Esophagus squamous epithelium (tissue), 5 donors: ENCODE data around the gene NUP54. TPM values are rescaled to one million over a fixed set of nuclear protein-coding genes. Genes with fewer than 3 reads are reported as not detected.

Source experiments
- DNase-seq: peaks from one replicate; lab custom pipeline; 2025; lab: John Stamatoyannopoulos, UW
- H3K27ac ChIP-seq, 4 donors: fragments of 200-600 bp; sonication (generic); one replicate each; pipeline ENCODE4 v1.5.1; 2016 to 2019; ENCODE audit warnings: mild to moderate bottlenecking in 1 of 4
- H3K27me3 ChIP-seq, 4 donors: fragments of 200-600 bp; sonication (generic); 1 replicate in 3 of 4; 2 replicates in 1 of 4; pipeline versions ENCODE4 v1.5.1 to v1.6.0; 2017 to 2021; ENCODE audit warnings: antibody characterized with exemption in 1 of 4
- H3K36me3 ChIP-seq, 3 donors: fragments of 200-600 bp; sonication (generic); one replicate each; pipeline ENCODE4 v1.5.1; 2016 to 2019
- H3K4me1 ChIP-seq, 3 donors: fragments of 200-600 bp; sonication (generic); one replicate each; pipeline ENCODE4 v1.5.1; 2017 to 2019
- H3K4me3 ChIP-seq, 4 donors: fragments of 200-600 bp; sonication (generic); 1 replicate in 3 of 4; 2 replicates in 1 of 4; pipeline ENCODE4 v1.5.1; 2016 to 2019; ENCODE audit warnings: mild to moderate bottlenecking in 2 of 4, moderate library complexity in 1 of 4
- H3K9me3 ChIP-seq, 3 donors: fragments of 200-600 bp; sonication (generic); one replicate each; pipeline ENCODE4 v1.5.1; 2016 to 2019
- POLR2A ChIP-seq, 4 donors: fragments of 450-650 bp; IDR thresholded peaks; one replicate each; pipeline ENCODE4 v1.6.1; 2017; ENCODE audit warnings: antibody characterized with exemption in 4 of 4, mild to moderate bottlenecking in 4 of 4, moderate library complexity in 3 of 4
- WGBS, 2 donors: methylation state at CpG; one replicate each; pipeline ENCODE4 v1.1.5; 2018; 5-methylcytosine and 5-hydroxymethylcytosine counted together
- intact Hi-C: fragments of 100-400 bp; cut with DNase I; formaldehyde crosslinking; loops from one replicate; pipeline ENCODE4 v1.15.0; 2022
- total RNA-seq, 4 donors: library from RNA; depleted of rRNA; stranded (reverse); fragments of >200 nt; gene quantifications; one replicate each; pipeline ENCODE4 v1.1.0, GENCODE V29; 2016
- TF ChIP-seq, protein P1 (sequence below), 6 experiments: fragments of 450-650 bp in 4 of 6; fragments of 200-600 bp in 2 of 6; sonication (generic) in 2 of 6; IDR thresholded peaks; one replicate each; pipeline ENCODE4 v1.5.1; 2016 to 2019; ENCODE audit warnings: antibody characterized with exemption in 6 of 6, mild to moderate bottlenecking in 4 of 6, moderate library complexity in 4 of 6
- donor health status: DM: yes; HTN: yes; CAD: no.

Gene NUP54
- total RNA-seq, 4 donors from 2014 or later = 19.5 to 45.4 (median 36.5) TPM

DNA sequence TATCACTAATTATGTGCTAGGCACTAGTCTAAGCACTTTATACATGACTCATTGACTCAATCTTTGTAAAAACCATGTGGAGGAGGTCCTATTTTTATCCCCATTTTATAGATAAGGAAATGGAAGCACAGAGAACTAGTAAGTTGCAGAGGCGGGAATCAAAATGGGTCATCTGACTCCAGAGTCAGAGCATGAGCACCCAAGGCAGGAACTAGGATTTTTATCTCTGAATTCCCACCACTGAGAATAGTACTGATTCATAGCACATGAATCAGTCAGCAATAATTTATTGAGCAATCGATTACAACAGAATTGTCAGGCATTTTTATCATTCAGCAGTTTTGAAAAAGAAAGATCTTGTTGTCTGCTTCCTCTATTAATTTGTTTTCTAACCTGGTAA lies 46.1 kb upstream of the NUP54 start:
- DNase-seq = no peak
- Histone ChIP-seq H3K27ac (peak overlapping the region; percentile 54 to 88 (median 70)), H3K4me3 (no peak overlapping the region), H3K4me1 (peaks cover 13 to 63% (median 63%) of the 10 kb centered on the region in 3 donors), H3K9me3 (no peaks in the 10 kb centered on the region), H3K27me3 (no peaks in the 10 kb centered on the region), H3K36me3 (peaks cover 9 to 59% (median 10%) of the 10 kb centered on the region in 3 donors)
- TF ChIP-seq, protein P1, sequence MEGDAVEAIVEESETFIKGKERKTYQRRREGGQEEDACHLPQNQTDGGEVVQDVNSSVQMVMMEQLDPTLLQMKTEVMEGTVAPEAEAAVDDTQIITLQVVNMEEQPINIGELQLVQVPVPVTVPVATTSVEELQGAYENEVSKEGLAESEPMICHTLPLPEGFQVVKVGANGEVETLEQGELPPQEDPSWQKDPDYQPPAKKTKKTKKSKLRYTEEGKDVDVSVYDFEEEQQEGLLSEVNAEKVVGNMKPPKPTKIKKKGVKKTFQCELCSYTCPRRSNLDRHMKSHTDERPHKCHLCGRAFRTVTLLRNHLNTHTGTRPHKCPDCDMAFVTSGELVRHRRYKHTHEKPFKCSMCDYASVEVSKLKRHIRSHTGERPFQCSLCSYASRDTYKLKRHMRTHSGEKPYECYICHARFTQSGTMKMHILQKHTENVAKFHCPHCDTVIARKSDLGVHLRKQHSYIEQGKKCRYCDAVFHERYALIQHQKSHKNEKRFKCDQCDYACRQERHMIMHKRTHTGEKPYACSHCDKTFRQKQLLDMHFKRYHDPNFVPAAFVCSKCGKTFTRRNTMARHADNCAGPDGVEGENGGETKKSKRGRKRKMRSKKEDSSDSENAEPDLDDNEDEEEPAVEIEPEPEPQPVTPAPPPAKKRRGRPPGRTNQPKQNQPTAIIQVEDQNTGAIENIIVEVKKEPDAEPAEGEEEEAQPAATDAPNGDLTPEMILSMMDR (IDR thresholded peaks at IDR 0.05) = no peak
- TF ChIP-seq POLR2A (IDR thresholded peaks at IDR 0.05) = no peak
- WGBS, 2 donors = 29 to 35% methylated on average over 2 of the region's 2 CpGs
- intact Hi-C loops = no loop called here

DNA sequence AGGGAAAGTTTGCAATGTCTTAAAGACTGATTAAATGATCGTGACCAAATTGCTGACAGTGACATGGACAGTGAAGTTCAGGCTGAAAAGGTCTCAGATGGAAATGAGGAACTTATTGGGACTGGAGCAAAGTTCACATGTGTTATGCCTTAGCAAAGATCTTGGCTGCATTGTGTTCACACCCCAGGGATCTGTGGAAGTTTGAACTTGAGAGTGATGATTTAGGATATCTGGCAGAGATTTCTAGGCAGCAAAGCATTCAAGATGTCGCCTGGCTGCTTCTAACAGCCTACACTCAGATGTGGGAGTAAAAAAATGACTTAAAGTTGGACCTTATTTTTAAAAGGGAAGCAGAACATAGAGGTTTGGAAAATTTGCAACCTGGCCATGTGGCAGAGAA lies 44.0 kb upstream of the NUP54 start:
- intact Hi-C loops = no loop called here
- no peak for DNase-seq
- Histone ChIP-seq H3K9me3 (no peaks in the 10 kb centered on the region), H3K27me3 (no peaks in the 10 kb centered on the region), H3K27ac (no peak overlapping the region), H3K4me1 (peaks cover 12 to 56% (median 42%) of the 10 kb centered on the region in 3 donors), H3K4me3 (no peak overlapping the region), H3K36me3 (peaks cover 9 to 65% (median 10%) of the 10 kb centered on the region in 3 donors)
- 85 to 86% methylated on average over 2 of the region's 2 CpGs for WGBS, 2 donors
- TF ChIP-seq POLR2A (IDR thresholded peaks at IDR 0.05) = no peak
- TF ChIP-seq, protein P1 (IDR thresholded peaks at IDR 0.05) = no peak

DNA sequence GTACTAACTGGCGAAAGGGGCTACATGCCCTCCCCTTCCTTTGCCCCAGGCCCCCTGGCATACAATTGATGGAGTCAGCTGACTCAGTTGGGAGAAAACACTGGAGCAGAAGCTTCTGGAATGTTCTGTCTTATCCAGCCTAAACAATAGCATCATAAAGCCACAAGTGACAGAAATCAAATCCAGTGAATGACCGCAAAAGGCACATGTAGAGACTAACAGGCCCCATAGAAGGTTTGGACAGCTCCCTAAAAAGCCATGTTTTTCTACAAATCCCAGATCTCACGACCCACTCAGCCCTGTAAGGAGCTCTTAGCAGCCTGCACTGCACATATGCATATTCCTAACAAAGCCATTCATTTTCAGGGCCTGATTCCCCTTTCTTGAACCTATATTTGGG lies 40.4 kb upstream of the NUP54 start:
- Histone ChIP-seq H3K9me3 (no peaks in the 10 kb centered on the region), H3K4me1 (peaks cover 0 to 33% (median 5%) of the 10 kb centered on the region in 3 donors), H3K4me3 (no peak overlapping the region), H3K27me3 (no peaks in the 10 kb centered on the region), H3K27ac (peak overlapping the region in 1 of 4 donors; percentile 41), H3K36me3 (peaks cover 8 to 71% (median 10%) of the 10 kb centered on the region in 3 donors)
- TF ChIP-seq, protein P1 (IDR thresholded peaks at IDR 0.05) = no peak
- TF ChIP-seq POLR2A (IDR thresholded peaks at IDR 0.05) = no peak
- intact Hi-C loops = loop anchor here (10.0 kb wide), 2 partner anchors 116 to 316 kb away; partner anchors contain the start of gene STBD1
- WGBS, 2 donors = 95 to 97% methylated on average over 3 of the region's 3 CpGs
- no peak for DNase-seq

DNA sequence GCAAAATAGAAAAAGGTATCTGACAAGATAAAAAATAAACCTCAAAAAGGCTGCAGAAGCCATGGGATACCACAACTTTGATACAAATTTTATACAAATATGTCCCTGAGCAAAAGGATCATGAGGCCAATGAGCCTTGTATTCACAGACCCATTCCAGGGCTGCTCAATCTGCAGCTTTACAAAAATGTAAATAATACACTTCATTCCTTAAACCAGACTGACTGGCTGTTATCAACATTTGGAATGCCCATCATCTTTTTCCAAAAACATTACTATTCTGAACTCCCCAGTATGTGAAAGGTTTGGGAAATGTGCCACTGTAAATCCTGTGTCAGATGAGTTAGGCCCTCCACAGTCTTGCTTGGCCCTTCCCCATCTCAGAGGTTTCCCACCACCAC lies 40.0 kb upstream of the NUP54 start:
- Histone ChIP-seq H3K4me1 (peaks cover 0 to 29% (median 3%) of the 10 kb centered on the region in 3 donors), H3K27ac (peak overlapping the region in 1 of 4 donors; percentile 41)
- intact Hi-C loops = loop anchor here (10.0 kb wide), 2 partner anchors 117 to 317 kb away; partner anchors contain the start of gene STBD1

DNA sequence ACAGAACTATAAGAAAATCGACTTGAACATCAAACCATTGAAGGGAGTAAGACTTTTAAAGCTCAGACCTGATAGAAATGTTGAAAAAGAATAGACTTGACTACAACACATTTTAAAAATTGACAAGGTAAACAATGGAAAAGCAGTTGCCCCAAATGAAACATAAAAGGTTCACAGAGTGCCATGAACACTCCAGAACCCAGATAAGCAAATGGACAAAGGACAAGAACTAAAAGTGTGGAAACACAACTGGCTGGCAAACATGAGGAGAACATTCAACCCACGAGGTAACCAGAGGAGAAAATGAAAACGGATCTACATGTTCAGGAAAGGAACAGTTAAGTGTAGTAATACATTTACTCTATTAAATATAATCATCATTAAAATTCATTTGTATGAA lies 39.0 kb upstream of the NUP54 start:
- H3K27me3 ChIP-seq = no peaks in the 10 kb centered on the region
- H3K36me3 ChIP-seq = peaks cover 0 to 57% (median under 1%) of the 10 kb centered on the region in 3 donors
- DNase-seq = no peak
- H3K4me1 ChIP-seq = peaks cover 0 to 28% (median 0%) of the 10 kb centered on the region in 3 donors
- 40 to 47% methylated on average over 3 of the region's 3 CpGs for WGBS, 2 donors
- TF ChIP-seq, protein P1 (IDR thresholded peaks at IDR 0.05) = no peak
- TF ChIP-seq POLR2A (IDR thresholded peaks at IDR 0.05) = no peak
- no peak overlapping the region for H3K4me3 ChIP-seq
- intact Hi-C loops = loop anchor here (10.0 kb wide), 2 partner anchors 118 to 318 kb away; partner anchors contain the start of gene STBD1
- no peak overlapping the region for H3K27ac ChIP-seq
- H3K9me3 ChIP-seq = no peaks in the 10 kb centered on the region

More for the DNA sequence above, 40.0 kb upstream of the NUP54 start:
- TF ChIP-seq, protein P1 (IDR thresholded peaks at IDR 0.05) = no peak
- TF ChIP-seq POLR2A (IDR thresholded peaks at IDR 0.05) = no peak
- no peak for DNase-seq
- H3K9me3 ChIP-seq = no peaks in the 10 kb centered on the region
- peaks cover 4 to 67% (median 10%) of the 10 kb centered on the region in 3 donors for H3K36me3 ChIP-seq
- no peaks in the 10 kb centered on the region for H3K27me3 ChIP-seq
- no peak overlapping the region for H3K4me3 ChIP-seq
